HepG2 (cell line): ENCODE data around the gene VGLL4.

Experiments used
- CTCF ChIP-seq: sonication (generic); formaldehyde crosslinking; IDR thresholded peaks from 2 replicates; pipeline ENCODE4 v1.5.0; 2020; ENCODE audit warnings: mild to moderate bottlenecking, missing genetic modification reagents, moderate library complexity
- HMGXB4 ChIP-seq, 2 experiments: sonication (generic) in 1 of 2; formaldehyde crosslinking in 1 of 2; IDR thresholded peaks; 2 replicates each; pipeline versions ENCODE4 v1.4.0 to v1.6.1; 2018 to 2020; ENCODE audit warnings: missing genetic modification reagents in 2 of 2, borderline replicate concordance in 1 of 2, low read depth in 1 of 2, mild to moderate bottlenecking in 1 of 2, missing biosample characterization in 1 of 2

GRCh38 chr3:11692532-11692813, 48.8 kb upstream of the VGLL4 start:
- TF ChIP-seq HMGXB4 (CRISPR knock-in tag; IDR thresholded peaks at IDR 0.05; ENCODE audit: borderline replicate concordance in 1 of 2, low read depth in 1 of 2) (no peak), CTCF (CRISPR knock-in tag) (no peak)
